ENCODE results near the gene GLIS2.

Gene GLIS2

DNA sequence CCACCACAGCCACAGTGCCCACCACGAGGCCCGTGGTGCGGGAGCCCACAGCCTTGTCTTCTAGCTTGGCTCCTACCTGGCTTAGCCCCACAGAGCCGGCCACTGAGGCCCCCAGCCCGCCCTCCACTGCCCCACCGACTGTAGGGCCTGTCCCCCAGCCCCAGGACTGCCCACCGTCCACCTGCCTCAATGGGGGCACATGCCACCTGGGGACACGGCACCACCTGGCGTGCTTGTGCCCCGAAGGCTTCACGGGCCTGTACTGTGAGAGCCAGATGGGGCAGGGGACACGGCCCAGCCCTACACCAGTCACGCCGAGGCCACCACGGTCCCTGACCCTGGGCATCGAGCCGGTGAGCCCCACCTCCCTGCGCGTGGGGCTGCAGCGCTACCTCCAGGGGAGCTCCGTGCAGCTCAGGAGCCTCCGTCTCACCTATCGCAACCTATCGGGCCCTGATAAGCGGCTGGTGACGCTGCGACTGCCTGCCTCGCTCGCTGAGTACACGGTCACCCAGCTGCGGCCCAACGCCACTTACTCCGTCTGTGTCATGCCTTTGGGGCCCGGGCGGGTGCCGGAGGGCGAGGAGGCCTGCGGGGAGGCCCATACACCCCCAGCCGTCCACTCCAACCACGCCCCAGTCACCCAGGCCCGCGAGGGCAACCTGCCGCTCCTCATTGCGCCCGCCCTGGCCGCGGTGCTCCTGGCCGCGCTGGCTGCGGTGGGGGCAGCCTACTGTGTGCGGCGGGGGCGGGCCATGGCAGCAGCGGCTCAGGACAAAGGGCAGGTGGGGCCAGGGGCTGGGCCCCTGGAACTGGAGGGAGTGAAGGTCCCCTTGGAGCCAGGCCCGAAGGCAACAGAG, 66.3 kb downstream of the GLIS2 start:
- DNase-seq (ENCODE audit: low read depth, low spot score) = no peak

DNA sequence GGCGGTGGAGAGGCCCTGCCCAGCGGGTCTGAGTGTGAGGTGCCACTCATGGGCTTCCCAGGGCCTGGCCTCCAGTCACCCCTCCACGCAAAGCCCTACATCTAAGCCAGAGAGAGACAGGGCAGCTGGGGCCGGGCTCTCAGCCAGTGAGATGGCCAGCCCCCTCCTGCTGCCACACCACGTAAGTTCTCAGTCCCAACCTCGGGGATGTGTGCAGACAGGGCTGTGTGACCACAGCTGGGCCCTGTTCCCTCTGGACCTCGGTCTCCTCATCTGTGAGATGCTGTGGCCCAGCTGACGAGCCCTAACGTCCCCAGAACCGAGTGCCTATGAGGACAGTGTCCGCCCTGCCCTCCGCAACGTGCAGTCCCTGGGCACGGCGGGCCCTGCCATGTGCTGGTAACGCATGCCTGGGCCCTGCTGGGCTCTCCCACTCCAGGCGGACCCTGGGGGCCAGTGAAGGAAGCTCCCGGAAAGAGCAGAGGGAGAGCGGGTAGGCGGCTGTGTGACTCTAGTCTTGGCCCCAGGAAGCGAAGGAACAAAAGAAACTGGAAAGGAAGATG, 67.0 kb downstream of the GLIS2 start:
- DNase-seq (ENCODE audit: low read depth, low spot score) = no peak

DNA sequence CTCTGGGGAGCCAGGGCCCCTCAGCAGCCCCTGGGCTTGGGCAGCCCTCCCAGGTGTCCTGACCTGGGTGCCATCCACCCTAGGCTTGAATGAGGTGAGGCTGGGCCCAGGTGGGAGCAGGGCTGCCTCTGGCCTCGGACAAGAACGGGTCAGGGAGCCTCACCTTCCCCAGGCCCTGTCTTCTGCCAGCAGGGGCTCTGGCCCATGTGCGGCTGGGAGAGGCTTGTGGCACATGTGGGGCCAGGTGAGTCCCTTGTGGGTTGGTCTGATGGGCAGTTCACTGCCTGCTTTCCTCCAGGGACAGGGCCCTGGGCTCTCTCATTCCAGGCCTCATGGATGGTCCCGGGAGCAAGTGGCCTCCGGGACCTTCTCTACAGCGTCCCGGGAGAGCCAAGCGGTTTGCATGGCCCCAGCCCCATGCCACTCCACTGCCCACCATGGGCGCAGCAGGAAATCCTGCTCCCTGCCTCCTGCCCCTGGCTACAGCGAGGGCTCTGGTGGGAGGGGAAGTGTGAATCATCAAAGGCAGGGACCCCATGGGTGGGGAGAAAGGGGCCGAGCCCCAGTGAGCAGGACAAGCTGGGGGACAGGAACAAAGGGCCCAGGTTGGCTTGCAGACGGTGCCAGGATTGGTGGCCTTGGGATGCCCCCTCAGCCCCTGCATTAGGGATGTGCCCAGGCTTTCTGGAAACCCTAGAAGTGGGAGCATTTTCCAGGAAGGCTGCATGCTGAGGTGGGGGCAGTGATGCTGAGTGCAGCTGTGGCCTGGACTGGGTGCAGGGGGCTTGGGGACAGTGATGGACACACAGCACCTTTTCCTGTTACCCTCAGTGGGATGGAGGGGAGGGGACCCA, 68.0 kb downstream of the GLIS2 start:
- no peak for DNase-seq (ENCODE audit: low read depth, low spot score)

DNA sequence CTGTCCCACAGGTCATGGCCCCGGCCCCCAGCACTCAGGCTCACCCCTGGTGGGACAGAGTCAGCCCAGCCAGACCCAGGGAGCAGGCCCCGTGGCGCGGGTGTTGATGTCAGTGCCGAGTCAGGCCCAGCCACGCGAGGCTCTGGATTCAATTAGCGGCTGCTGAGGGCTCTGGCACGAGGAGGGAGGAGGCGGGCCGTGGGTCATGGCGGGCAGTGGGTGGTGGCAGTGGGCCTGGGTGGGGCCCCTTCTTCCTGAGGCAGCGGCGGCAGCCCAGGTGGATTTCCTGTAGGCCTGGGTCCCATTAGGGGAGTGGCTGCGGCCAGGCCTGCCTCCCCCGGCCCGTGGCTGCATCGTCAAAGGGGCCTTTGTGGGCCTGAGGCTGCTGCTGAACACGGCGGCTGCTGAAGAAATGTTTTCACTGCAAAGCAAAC, 68.7 kb downstream of the GLIS2 start:
- DNase-seq (ENCODE audit: low read depth, low spot score) = no peak

DNA sequence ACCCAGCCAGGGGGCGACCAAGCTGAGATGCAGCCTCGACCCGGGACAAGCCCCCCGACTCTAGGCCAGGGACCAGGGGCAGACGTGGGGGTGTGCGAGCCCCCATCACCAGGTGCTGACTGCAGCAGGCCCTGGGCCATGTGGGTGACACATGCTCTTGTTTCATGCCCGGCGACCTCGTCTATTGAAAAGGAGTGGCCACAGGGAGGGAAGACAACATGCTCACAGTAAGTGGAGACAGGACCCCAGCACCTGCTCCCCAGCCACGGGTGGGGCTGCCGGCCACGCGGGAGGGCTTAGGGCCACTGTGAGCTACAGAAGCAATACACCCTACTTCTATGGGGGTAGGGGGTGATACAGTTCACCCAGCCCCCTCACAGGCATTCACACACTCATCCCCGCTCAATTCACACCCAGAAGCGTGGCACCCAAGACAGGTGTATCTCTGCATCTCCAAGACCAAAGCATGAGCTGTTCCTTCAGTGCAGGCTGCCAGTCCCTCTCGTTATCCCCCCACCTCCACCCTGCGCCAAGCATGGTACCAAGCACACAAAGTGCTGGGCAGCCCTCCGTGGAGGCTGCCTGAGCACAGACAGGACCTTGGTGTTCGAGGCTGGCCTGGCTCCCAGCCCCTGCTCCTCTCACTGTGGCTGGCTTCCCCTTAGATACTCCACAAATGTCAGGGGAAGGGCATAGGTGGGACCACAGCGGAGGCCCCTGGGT, 69.4 kb downstream of the GLIS2 start:
- no peak for DNase-seq (ENCODE audit: low read depth, low spot score)

DNA sequence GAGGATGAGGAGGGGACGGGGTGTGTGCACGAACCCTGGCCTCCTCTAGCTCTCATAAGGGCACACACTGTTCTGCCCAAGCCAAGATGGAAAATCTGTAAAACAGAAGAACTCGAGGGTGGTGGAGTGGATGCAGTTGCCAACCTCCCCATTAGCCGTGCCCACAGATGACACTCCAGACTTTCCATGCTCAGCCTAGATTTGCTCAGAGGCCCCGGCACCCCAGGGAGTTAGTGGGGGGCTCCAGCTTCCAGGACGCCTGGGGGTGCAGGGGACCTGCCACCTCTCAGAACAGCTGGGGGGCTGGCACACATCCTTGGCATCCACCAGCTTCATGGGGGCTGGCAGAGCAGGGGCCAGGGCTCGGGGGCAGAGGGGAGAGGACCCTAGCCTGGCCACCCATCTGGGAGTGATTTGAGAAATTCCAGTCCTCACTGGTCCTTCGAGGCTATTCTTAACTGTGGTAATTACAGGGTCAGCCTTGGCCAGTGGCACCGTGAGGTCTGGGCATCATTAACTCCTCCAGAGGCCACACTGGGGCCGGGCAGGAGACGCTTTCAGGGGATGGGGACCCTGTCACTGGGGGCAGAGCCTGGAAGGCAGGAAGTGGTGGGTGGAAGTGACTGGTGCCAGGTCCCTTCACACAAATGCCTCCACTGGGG, 70.1 kb downstream of the GLIS2 start:
- no peak for DNase-seq (ENCODE audit: low read depth, low spot score)

DNA sequence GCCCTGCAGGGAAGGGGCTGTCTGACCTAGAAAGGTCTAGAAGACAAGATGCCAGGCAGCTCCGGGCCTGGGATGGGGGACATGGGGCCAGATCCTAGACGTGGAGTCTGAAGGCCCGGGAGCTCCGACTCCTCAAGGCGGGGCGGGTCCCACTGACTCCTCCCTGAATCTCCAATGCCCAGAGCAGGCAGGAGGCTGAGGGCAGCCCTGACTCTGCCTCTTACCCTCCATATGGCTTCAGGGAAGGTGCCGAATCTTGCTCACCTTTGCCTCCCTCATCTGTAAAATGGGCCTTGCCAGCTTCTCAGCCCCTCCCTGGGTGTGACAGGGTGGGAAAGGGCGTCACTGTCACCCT, 70.6 kb downstream of the GLIS2 start:
- no peak for DNase-seq (ENCODE audit: low read depth, low spot score)

DNA sequence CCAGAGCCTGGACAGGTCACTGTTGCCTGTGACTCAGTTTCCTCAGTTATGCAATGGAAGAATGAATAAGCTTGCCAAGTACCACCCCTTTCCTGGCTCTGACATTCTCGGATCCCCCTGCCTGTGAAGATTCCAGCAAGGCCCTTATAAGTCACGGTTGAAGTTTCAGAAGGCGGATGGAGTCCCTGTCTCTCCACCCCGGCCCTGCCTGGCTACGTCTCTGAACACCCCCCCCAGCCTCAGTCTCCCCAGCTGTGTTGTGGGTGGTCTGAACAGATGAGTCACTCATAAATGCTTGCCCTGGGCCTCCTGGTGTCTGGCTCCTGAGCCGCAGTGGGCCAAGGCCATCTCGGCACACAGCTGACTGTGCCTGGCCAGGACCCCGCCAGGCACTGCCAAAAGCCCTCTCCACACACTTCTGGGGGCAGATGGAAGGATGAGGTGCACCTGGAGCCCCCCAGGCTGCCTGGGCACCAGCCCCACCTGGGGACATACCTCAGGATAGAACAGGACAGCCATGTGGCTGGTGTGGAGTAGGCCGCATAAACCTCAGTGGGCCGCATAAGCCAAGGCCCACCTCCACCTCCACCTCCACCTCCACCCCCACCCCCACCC, 71.2 kb downstream of the GLIS2 start:
- DNase-seq (ENCODE audit: low read depth, low spot score) = no peak

DNA sequence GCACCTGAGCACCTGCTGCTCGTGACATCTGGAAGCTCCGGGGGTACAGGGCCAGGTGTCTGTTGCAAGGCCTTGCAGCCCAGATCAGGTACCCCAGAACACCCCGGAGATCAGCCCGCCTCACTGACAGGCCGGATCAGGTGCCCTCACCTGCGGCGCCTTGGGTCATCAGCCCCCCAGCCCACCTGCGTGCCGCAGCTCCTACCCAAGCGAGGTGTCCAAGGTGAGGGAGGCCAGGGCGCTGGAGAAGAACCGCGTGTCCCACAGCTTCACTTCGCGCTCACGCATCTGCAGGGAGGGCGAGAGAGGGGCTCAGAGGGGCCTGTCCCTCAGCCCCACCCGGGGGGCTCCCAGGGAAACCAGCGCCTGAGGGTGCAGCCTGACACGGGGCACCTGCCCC, 71.9 kb downstream of the GLIS2 start:
- no peak for DNase-seq (ENCODE audit: low read depth, low spot score)

DNA sequence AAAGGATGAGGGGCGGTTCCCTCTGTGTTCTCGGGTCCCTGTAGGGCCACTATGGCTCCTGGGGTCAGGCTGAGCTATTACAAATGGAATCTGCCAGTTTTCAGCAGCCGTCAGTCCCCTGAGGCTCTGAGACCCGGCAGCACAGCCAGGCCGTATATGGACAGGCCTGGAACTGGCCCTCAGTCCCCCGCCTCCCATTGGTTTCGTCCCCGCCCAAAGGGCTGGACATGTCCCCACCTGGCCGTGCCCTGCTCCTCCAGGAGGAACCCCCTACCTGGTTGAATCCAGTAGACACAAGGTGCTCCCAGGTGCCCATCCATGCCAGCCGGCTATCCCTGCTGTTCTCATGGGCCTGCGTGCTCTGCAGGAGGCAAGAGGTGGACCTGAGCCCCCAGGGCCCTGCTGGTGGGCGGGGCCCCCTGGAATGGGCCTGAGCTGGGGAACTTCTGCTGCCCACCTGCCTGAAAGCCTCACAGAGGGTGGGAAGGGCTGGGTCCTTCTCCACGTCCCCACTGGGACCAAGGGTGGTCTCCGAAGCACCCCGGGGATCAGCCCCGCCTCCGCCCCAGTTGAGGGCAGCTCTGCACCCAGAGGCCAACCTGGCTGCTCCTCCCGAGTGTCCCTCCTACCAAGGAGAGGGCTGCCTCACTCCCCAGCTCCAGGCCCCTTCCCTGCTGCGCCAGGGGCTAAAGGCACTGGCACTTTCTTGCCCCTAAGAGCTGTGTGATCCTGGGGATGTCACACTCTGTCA, 72.6 kb downstream of the GLIS2 start:
- DNase-seq (ENCODE audit: low read depth, low spot score) = no peak
